Spleen (tissue), 13 donors: ENCODE data around the gene APP. TPM values are rescaled to one million over a fixed set of nuclear protein-coding genes. Genes with fewer than 3 reads are reported as not detected.

Experiments used
- DNase-seq: peaks from one replicate; pipeline ENCODE4 v3.0.0-alpha.2; 2020
- H3K27ac ChIP-seq, 8 donors: fragments of 200-600 bp; sonication (generic) in 7 of 8; 1 replicate in 4 of 8; 2 replicates in 4 of 8; pipeline versions ENCODE4 v1.5.0 to v1.8.0; 2016 to 2021; ENCODE audit warnings: inconsistent platforms in 4 of 8, mild to moderate bottlenecking in 4 of 8, moderate library complexity in 1 of 8
- H3K27me3 ChIP-seq, 7 donors: fragments of 200-600 bp; sonication (generic) in 6 of 7; replicated peaks in 1 of 7; 1 replicate in 4 of 7; 2 replicates in 3 of 7; pipeline versions ENCODE4 v1.5.0 to v1.8.0; 2016 to 2021; ENCODE audit warnings: inconsistent platforms in 3 of 7, mild to moderate bottlenecking in 1 of 7
- H3K36me3 ChIP-seq, 6 donors: fragments of 200-600 bp; sonication (generic) in 5 of 6; 1 replicate in 4 of 6; 2 replicates in 2 of 6; pipeline versions ENCODE4 v1.5.0 to v1.8.0; 2016 to 2021; ENCODE audit warnings: inconsistent platforms in 2 of 6
- H3K4me1 ChIP-seq, 6 donors: fragments of 200-600 bp; sonication (generic) in 5 of 6; 1 replicate in 3 of 6; 2 replicates in 3 of 6; pipeline versions ENCODE4 v1.5.0 to v1.8.0; 2016 to 2021; ENCODE audit warnings: inconsistent platforms in 3 of 6
- H3K4me3 ChIP-seq, 8 donors: fragments of 200-600 bp; sonication (generic) in 7 of 8; 1 replicate in 4 of 8; 2 replicates in 4 of 8; pipeline versions ENCODE4 v1.5.0 to v1.8.0; 2016 to 2021; ENCODE audit warnings: inconsistent platforms in 4 of 8, mild to moderate bottlenecking in 4 of 8, moderate library complexity in 2 of 8
- H3K9me3 ChIP-seq, 8 donors: fragments of 200-600 bp; sonication (generic) in 7 of 8; 1 replicate in 4 of 8; 2 replicates in 4 of 8; pipeline versions ENCODE4 v1.5.0 to v1.8.0; 2016 to 2021; ENCODE audit warnings: inconsistent platforms in 4 of 8
- POLR2A ChIP-seq, 3 donors: fragments of 450-650 bp; IDR thresholded peaks; one replicate each; pipeline ENCODE4 v1.5.1; 2017; ENCODE audit warnings: antibody characterized with exemption in 3 of 3, mild to moderate bottlenecking in 1 of 3
- POLR2AphosphoS5 ChIP-seq, 3 donors: sonication (generic); formaldehyde crosslinking; IDR thresholded peaks; one replicate each; pipeline ENCODE4 v1.5.1; 2017; ENCODE audit warnings: antibody characterized with exemption in 3 of 3
- WGBS, 5 donors: extraction: QIAGEN DNeasy Blood & Tissue Kit in 3 of 5; methylation state at CpG; one replicate each; pipeline versions ENCODE4 v1.1.5 to v1.1.7; 2013 to 2018; 5-methylcytosine and 5-hydroxymethylcytosine counted together
- intact Hi-C: fragments of 100-400 bp; cut with DNase I; formaldehyde crosslinking; loops from one replicate; pipeline ENCODE4 v1.15.0; 2023; ENCODE audit warnings: low total_unique reads
- long read RNA-seq, 2 donors: transcript quantifications; one replicate each; lab custom pipeline, GENCODE V29; 2026
- polyA plus RNA-seq, 3 donors: library from polyadenylated mRNA; stranded (reverse); fragments of 200-250 nt; gene quantifications; one replicate each; pipeline ENCODE4 v1.2.1, GENCODE V29; 2013
- total RNA-seq, 7 donors: library from RNA; depleted of rRNA in 3 of 7; stranded (reverse); fragments of >200 nt in 3 of 7; fragmentation: NEBNext Ultra II Directional in 4 of 7; extraction: Animal tissue kit (Norgen Biotek cat#: 25700) in 4 of 7; gene quantifications; one replicate each; pipeline versions ENCODE4 v1.1.0 to v1.2.1, GENCODE V29; 2016 to 2021
- TF ChIP-seq, protein P1 (sequence below), 11 experiments: fragments of 200-600 bp in 7 of 11; fragments of 450-650 bp in 4 of 11; sonication (generic) in 4 of 11; IDR thresholded peaks in 8 of 11; conservative IDR thresholded peaks in 3 of 11; 1 replicate in 7 of 11; 2 replicates in 4 of 11; pipeline versions ENCODE4 v1.4.0 to v1.8.0; 2016 to 2021; ENCODE audit warnings: antibody characterized with exemption in 11 of 11, inconsistent platforms in 4 of 11, mild to moderate bottlenecking in 1 of 11
- donor health status: healthy with polysubstance abuse.
- donor health status: DM: no; HTN: no; CAD: no; lungs with moderate emphysema.
- donor health status: DM: no; HTN: no; CAD: no.
- donor health status: Bipolar disorder and iron deficiency.
- donor health status: healthy.
- donor health status: DM: no; HTN: no; CAD: no.
- donor health status: DM: yes; HTN: yes; CAD: no.

The APP gene
- 100 to 1,000 TPM; 202 to 398 (median 328) TPM for total RNA-seq
- polyA plus RNA-seq, result 10 to 100 TPM; 25.3 to 46.5 (median 43.1) TPM
- long read RNA-seq, donor 1, transcript APP-204 (17 exons, 3,543 nt), result minor isoform, 20 of 75 reads
- long read RNA-seq, donor 1, transcript APP-201 (18 exons, 3,467 nt), result major isoform, 30 of 75 reads
- long read RNA-seq, donor 1, partial matches to known transcripts, result 22 of 75 reads
- long read RNA-seq, donor 1, other reads (novel, unspliced or antisense), result 0 of 75 reads
- long read RNA-seq, donor 2, transcript APP-201 (18 exons, 3,467 nt), result major isoform, 36 of 53 reads
- long read RNA-seq, donor 2, transcript APP-204 (17 exons, 3,543 nt), result minor isoform, 13 of 53 reads
- long read RNA-seq, donor 2, partial matches to known transcripts, result 0 of 53 reads
- long read RNA-seq, donor 2, other reads (novel, unspliced or antisense), result 0 of 53 reads

- TF ChIP-seq POLR2AphosphoS5 (IDR thresholded peaks at IDR 0.05) (peak; percentile 92 to 96 (median 94)), POLR2A (IDR thresholded peaks at IDR 0.05) (peak in 2 of 3 donors; percentile 15 to 47)
- TF ChIP-seq, protein P1, sequence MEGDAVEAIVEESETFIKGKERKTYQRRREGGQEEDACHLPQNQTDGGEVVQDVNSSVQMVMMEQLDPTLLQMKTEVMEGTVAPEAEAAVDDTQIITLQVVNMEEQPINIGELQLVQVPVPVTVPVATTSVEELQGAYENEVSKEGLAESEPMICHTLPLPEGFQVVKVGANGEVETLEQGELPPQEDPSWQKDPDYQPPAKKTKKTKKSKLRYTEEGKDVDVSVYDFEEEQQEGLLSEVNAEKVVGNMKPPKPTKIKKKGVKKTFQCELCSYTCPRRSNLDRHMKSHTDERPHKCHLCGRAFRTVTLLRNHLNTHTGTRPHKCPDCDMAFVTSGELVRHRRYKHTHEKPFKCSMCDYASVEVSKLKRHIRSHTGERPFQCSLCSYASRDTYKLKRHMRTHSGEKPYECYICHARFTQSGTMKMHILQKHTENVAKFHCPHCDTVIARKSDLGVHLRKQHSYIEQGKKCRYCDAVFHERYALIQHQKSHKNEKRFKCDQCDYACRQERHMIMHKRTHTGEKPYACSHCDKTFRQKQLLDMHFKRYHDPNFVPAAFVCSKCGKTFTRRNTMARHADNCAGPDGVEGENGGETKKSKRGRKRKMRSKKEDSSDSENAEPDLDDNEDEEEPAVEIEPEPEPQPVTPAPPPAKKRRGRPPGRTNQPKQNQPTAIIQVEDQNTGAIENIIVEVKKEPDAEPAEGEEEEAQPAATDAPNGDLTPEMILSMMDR (IDR thresholded peaks at IDR 0.05 in 8 of 11, conservative IDR thresholded peaks at IDR 0.05 in 3 of 11), result peak; percentile 52 to 100 (median 97)
- intact Hi-C loops, result loop anchor here (5.0 kb wide), 1 partner anchor 288 kb away; no protein-coding TSS in a partner anchor
- Histone ChIP-seq H3K9me3 (no peaks in the 10 kb centered on the region), H3K36me3 (no peaks in the 10 kb centered on the region), H3K4me1 (peaks cover 0 to 53% (median 37%) of the 10 kb centered on the region in 6 donors), H3K4me3 (peak within 1 kb of the TSS; percentile 67 to 98 (median 94)), H3K27me3 (peaks cover 0 to 22% (median 0%) of the 10 kb centered on the region in 7 donors), H3K27ac (peak within 1 kb of the TSS; percentile 76 to 89 (median 85))
- 1 to 2% (median 1%) methylated on average over 35 to 88 of the region's 88 CpGs for WGBS, 5 donors
- DNase-seq, result peak; percentile 98
These were observed at the start of gene APP for GRCh38 chr21:26170471-26171257. Gene APP (minus strand): TSS chr21:26170770. CDS start chr21:26170620, 150 bp downstream.

GRCh38 chr21:26212220-26212619, 41.6 kb upstream of the APP start:
- Histone ChIP-seq H3K27me3 (no peaks in the 10 kb centered on the region), H3K36me3 (no peaks in the 10 kb centered on the region), H3K9me3 (no peaks in the 10 kb centered on the region), H3K4me1 (no peaks in the 10 kb centered on the region), H3K27ac (no peak overlapping the region), H3K4me3 (no peak overlapping the region)
- 77 to 87% (median 84%) methylated on average over 9 of the region's 9 CpGs for WGBS, 5 donors
- intact Hi-C loops, result no loop called here
- TF ChIP-seq, protein P1 (IDR thresholded peaks at IDR 0.05 in 8 of 11, conservative IDR thresholded peaks at IDR 0.05 in 3 of 11), result no peak
- TF ChIP-seq POLR2AphosphoS5 (IDR thresholded peaks at IDR 0.05) (no peak), POLR2A (IDR thresholded peaks at IDR 0.05) (no peak)
- DNase-seq, result no peak

DNA sequence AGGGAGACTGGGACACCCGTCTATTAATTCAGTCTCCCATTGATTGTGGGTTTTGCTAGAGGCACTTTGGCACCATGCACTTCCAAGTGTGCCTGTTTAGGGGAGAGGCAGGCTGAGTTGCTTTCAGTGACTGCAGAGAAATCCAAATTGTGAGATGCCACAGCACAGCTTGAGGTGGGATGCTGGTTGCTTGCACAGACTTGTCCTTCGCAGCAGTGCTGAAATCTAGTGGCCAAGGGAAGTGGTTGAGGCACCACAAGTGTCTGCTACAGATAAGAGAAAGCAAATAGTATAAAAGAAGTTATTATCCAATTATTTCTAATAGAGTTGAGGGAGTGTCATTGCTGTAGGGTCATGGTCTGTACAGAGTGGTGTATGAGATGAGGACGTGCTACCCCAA, 40.0 kb upstream of the APP start:
- 60 to 84% (median 80%) methylated on average over 3 of the region's 3 CpGs for WGBS, 5 donors
- no peaks in the 10 kb centered on the region for H3K27me3 ChIP-seq
- TF ChIP-seq POLR2A (IDR thresholded peaks at IDR 0.05), result no peak
- TF ChIP-seq, protein P1 (IDR thresholded peaks at IDR 0.05 in 8 of 11, conservative IDR thresholded peaks at IDR 0.05 in 3 of 11), result no peak
- no peak for TF ChIP-seq POLR2AphosphoS5 (IDR thresholded peaks at IDR 0.05)
- no peak overlapping the region for H3K27ac ChIP-seq
- no peaks in the 10 kb centered on the region for H3K9me3 ChIP-seq
- intact Hi-C loops, result no loop called here
- DNase-seq, result no peak
- H3K4me3 ChIP-seq, result no peak overlapping the region
- H3K4me1 ChIP-seq, result no peaks in the 10 kb centered on the region
- no peaks in the 10 kb centered on the region for H3K36me3 ChIP-seq

DNA sequence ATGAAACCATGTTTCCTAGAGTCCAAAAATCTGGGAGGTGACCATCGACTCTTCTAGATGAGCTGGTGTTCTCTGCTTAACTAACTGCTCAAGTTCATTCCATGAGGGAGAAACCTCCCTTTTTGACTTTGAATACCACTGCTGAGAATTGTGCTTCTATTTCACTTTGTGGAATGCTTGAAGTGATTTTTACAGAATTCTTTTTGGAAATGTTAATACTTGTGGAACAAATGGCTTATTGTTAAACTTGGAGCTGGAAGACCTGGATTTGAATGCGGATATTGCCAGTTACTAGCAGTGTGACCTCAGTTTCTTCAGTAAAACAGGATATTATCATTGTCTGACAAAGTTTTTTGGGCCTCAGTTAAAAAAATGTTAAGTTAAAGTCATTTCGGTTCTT, 36.5 kb upstream of the APP start:
- DNase-seq, result no peak
- no peak overlapping the region for H3K4me3 ChIP-seq
- H3K4me1 ChIP-seq, result no peaks in the 10 kb centered on the region
- intact Hi-C loops, result no loop called here
- H3K9me3 ChIP-seq, result no peaks in the 10 kb centered on the region
- TF ChIP-seq POLR2A (IDR thresholded peaks at IDR 0.05) (no peak), POLR2AphosphoS5 (IDR thresholded peaks at IDR 0.05) (no peak)
- TF ChIP-seq, protein P1 (IDR thresholded peaks at IDR 0.05 in 8 of 11, conservative IDR thresholded peaks at IDR 0.05 in 3 of 11), result no peak
- H3K36me3 ChIP-seq, result no peaks in the 10 kb centered on the region
- H3K27ac ChIP-seq, result no peak overlapping the region
- WGBS, 5 donors, result 86 to 91% (median 89%) methylated on average over 3 of the region's 3 CpGs
- H3K27me3 ChIP-seq, result no peaks in the 10 kb centered on the region
